Right lung (tissue), 5 donors: ENCODE data around the gene ADGRF4. TPM values are rescaled to one million over a fixed set of nuclear protein-coding genes. Genes with fewer than 3 reads are reported as not detected.

Source experiments
- DNase-seq, 2 donors: peaks; one replicate each; pipeline ENCODE4 v3.0.0-alpha.2; 2013
- polyA plus RNA-seq, 5 donors: library from polyadenylated mRNA; unstranded; fragments of 120-200 nt; gene quantifications; one replicate each; pipeline versions ENCODE4 v1.2.1 to v1.2.3, GENCODE V29; 2013; ENCODE audit warnings: inconsistent platforms in 1 of 5, low replicate concordance in 1 of 5; ENCODE audit not compliant: insufficient read length in 5 of 5, insufficient read depth in 1 of 5

The ADGRF4 gene
- polyA plus RNA-seq, 5 donors = 0.19 to 0.37 (median 0.26) TPM

GRCh38 chr6:47681201-47681990 is 17.0 kb upstream of the ADGRF4 start:
- peak in 1 of 2 donors; percentile 26 for DNase-seq

DNA sequence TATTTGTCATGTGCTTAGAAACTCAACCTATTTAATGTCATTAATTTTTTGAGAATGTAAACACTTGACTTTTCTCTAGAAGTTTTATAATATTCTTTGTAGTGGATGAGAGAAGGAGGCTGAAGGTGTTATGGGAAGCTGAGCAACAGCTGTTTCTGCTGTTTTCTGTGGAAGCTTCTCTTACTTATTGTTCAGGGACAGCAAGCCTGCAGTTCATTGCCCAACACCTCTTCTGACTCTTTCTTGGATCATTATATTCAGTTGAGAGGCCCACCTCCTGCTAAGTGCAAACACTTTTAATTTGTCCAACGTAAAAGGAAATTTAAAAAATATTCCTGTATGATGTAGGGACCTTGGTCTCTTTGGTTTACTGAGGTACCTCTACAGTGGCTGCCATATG is 12.0 kb upstream of the ADGRF4 start:
- DNase-seq = peak; percentile 23 to 46

GRCh38 chr6:47687432-47687831 is 10.9 kb upstream of the ADGRF4 start:
- no peak for DNase-seq

DNA sequence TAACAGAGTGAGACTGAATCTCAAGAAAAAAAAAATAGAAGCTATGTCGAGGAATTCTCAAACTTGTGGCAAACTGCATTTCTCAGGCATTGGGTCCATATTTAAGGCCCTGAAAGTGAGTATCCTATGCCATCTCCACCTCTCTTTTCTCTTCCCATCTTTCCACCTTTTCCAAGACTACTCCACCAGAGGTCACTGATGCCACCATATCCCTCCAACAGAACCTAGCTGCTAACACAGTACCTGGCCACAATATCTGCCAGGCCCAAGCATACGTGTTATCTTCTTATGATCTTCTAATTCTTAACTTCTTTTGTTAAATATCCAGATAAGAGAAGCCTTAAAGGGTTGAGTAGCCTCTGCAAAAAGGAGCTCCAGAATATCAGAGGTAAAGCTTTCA is 8.2 kb upstream of the ADGRF4 start:
- DNase-seq = no peak

GRCh38 chr6:47690791-47691190 is 7.6 kb upstream of the ADGRF4 start:
- no peak for DNase-seq

DNA sequence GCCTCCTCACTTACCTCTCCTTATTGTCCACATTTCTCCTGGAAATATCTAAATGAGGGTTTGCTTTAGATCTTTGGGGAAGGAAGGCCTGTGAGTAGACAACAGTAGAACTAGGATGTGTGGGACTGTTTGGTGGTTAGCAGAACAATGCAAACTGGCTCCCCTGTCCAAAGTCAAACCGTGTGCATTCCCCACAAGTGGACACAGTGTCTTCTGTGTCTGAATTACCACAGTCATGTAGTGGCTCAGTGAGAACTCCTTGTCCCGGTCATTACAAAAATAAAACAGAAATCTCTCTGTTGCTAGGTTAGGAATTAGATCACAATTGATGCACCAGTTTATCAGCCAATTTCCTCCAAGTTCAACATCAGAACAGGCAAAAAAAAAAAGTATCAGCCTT is 455 bp upstream of the ADGRF4 start:
- DNase-seq = no peak

DNA sequence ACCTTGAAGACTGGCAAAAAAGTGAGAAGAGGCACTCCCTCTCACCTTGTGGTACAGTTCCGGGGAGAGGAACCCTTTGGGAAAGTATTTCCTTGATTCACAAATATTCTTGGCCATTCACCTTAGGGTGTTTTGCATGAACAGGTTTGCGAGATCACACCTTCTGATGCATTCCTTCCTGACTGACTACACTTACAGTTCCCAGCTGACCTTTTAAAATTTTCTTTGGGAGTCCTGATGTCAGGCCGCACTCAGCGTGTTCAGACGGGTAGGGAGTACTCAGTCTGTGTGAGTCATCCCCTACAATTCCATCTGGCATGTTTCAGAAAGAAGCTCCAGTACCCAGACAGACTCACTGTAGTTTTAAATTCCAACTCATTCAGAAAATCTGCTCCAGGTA is 1.7 kb downstream of the ADGRF4 start:
- DNase-seq = no peak

GRCh38 chr6:47700596-47700995 is 2.2 kb downstream of the ADGRF4 start:
- no peak for DNase-seq

- no peak for DNase-seq
Observed at GRCh38 chr6:47701363-47701762, 3.0 kb downstream of the ADGRF4 start.

DNA sequence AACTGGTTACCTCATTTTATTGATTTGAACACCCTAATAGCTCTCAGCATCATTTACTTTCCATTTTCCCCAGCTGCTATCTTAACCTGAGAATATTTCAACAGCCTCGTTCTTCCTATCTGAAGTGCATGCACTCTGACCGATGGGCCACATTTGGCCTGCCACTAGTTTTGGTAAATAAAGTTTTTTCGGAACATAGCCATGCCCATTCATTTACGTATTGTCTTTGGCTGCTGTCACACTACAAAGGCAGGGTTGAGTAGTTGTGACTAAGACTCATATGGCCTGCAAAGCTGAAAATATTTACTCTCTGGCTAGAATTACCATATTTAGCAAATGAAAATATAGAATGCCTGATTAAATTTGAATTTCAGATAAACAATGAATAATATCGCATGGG is 10.8 kb downstream of the ADGRF4 start:
- no peak for DNase-seq

- no peak for DNase-seq
Observed at GRCh38 chr6:47710295-47710694, 11.9 kb downstream of the ADGRF4 start.

GRCh38 chr6:47713200-47713599 is 14.8 kb downstream of the ADGRF4 start:
- DNase-seq = no peak

- no peak for DNase-seq
Observed at GRCh38 chr6:47714802-47715201, 16.4 kb downstream of the ADGRF4 start.

GRCh38 chr6:47715782-47716181 is 17.4 kb downstream of the ADGRF4 start:
- DNase-seq = no peak

GRCh38 chr6:47716207-47716606 is 17.8 kb downstream of the ADGRF4 start:
- no peak for DNase-seq

- no peak for DNase-seq
Observed at GRCh38 chr6:47718571-47718970, 20.2 kb downstream of the ADGRF4 start.

DNA sequence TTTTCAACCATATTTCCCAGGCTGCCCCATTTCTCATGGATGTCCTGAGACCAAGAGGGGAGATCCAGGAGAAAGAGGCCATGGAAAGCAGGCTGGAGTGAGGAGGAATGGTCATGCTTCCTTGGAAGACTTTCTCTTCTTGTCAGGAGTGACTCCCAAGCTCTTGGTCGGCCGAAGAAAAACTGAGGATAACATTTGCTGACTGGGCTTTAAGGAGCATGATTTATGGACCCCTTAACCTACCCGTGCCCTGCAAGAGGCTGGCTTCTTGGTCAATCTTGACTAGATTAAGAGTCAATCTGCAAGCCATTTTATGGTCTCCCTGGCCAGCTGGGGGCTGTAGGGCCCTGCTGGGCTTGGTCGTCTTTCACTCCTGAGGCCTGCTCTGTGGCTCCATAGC is 22.8 kb downstream of the ADGRF4 start:
- no peak for DNase-seq

GRCh38 chr6:47722194-47722593 is 23.8 kb downstream of the ADGRF4 start:
- DNase-seq = no peak

DNA sequence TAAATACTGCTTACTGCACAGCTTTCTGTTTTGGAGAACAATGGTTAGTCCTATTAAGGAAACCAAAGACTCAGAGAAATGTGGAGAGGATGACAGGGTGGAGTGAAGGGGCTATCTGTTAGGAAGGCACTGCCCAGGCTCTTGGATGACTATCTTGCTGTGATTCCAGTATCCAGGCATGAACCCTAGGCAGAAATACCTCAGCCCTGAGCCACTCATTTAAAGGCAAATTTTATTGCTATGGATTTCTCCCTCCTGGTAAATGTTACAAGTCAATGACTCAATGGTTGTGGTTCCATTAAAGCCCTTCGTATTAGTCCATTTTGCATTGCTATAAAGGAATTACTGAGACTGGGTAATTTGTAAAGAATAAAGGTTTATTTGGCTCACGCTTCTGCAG is 25.9 kb downstream of the ADGRF4 start:
- DNase-seq = no peak

GRCh38 chr6:47727391-47727790 is 29.0 kb downstream of the ADGRF4 start:
- no peak for DNase-seq

- no peak for DNase-seq
Observed at GRCh38 chr6:47729019-47729418, 30.6 kb downstream of the ADGRF4 start.

DNA sequence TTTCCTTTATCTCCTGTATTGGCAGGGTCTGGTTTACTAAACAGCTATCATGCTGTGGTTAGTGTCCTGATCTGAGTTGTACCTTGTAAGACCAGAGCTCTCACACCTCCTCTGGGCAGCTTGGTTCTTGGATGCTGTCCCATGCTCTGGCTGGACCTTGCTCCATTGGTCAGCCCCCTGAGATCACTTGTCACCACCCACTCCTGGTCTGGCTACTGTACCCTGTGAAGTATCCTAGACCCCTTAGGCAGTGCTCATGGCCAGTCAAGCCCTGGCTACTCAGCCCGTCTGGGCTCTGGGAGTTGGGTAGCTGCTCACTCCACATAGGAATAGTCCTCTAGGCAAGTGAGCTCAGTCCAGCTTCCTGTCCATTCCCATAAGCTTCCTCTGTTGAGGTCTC is 31.1 kb downstream of the ADGRF4 start:
- no peak for DNase-seq

GRCh38 chr6:47733879-47734558 is 35.6 kb downstream of the ADGRF4 start:
- DNase-seq = peak in 1 of 2 donors; percentile 2
